GM21825 (cell line): ENCODE measurements around the gene MAP3K20.
"Not testable (repeated sequence)": the region's sequence is repeated elsewhere in the genome, so short reads cannot be mapped to it uniquely, and the experiment has no call there.

ENCODE experiments used
- ATAC-seq: cut with Tn5 transposase; IDR thresholded peaks from one replicate; pipeline ENCODE4 v1.9.1; 2021; ENCODE audit warnings: mild to moderate bottlenecking, moderate library complexity; ENCODE audit not compliant: unreplicated experiment

MAP3K20 gene

GRCh38 chr2:173118395-173118794 lies 42.7 kb downstream of the MAP3K20 start:
- ATAC-seq = no peak

GRCh38 chr2:173119069-173119807 lies 43.6 kb downstream of the MAP3K20 start:
- no peak for ATAC-seq

GRCh38 chr2:173119944-173120343 lies 44.3 kb downstream of the MAP3K20 start:
- ATAC-seq = peak; percentile 53

GRCh38 chr2:173122936-173123335 lies 47.3 kb downstream of the MAP3K20 start:
- no peak for ATAC-seq

- ATAC-seq = no peak
Measured at GRCh38 chr2:173124441-173124840, 48.8 kb downstream of the MAP3K20 start.

- no peak for ATAC-seq
Measured at GRCh38 chr2:173126819-173127218, 51.2 kb downstream of the MAP3K20 start.

- ATAC-seq = not testable (repeated sequence)
Measured at GRCh38 chr2:173128132-173128531, 52.5 kb downstream of the MAP3K20 start.

GRCh38 chr2:173130496-173131465 lies 55.1 kb downstream of the MAP3K20 start:
- no peak for ATAC-seq

GRCh38 chr2:173132531-173132930 lies 56.9 kb downstream of the MAP3K20 start:
- ATAC-seq = no peak

- no peak for ATAC-seq
Measured at GRCh38 chr2:173134703-173135102, 59.1 kb downstream of the MAP3K20 start.

- no peak for ATAC-seq
Measured at GRCh38 chr2:173136067-173136466, 60.4 kb downstream of the MAP3K20 start.

- ATAC-seq = no peak
Measured at GRCh38 chr2:173136599-173136998, 61.0 kb downstream of the MAP3K20 start.

GRCh38 chr2:173137610-173138009 lies 62.0 kb downstream of the MAP3K20 start:
- no peak for ATAC-seq

GRCh38 chr2:173138962-173139361 lies 63.3 kb downstream of the MAP3K20 start:
- ATAC-seq = no peak

GRCh38 chr2:173141666-173142065 lies 66.0 kb downstream of the MAP3K20 start:
- no peak for ATAC-seq

- no peak for ATAC-seq
Measured at GRCh38 chr2:173145454-173145853, 69.8 kb downstream of the MAP3K20 start.

GRCh38 chr2:173146590-173146989 lies 70.9 kb downstream of the MAP3K20 start:
- ATAC-seq = no peak

- no peak for ATAC-seq
Measured at GRCh38 chr2:173148520-173148919, 72.9 kb downstream of the MAP3K20 start.

- peak; percentile 65 for ATAC-seq
Measured at GRCh38 chr2:173149491-173149890, 73.8 kb downstream of the MAP3K20 start.

- ATAC-seq = no peak
Measured at GRCh38 chr2:173150087-173150486, 74.4 kb downstream of the MAP3K20 start.

- no peak for ATAC-seq
Measured at GRCh38 chr2:173150963-173151362, 75.3 kb downstream of the MAP3K20 start.
